ENCODE measurements around the gene SIPA1L3. TPM values are rescaled to one million over a fixed set of nuclear protein-coding genes. Genes with fewer than 3 reads are reported as not detected.
A peak's percentile ranks its signal among the peaks of the same experiment; 100 is the strongest.

The SIPA1L3 gene
- total and polyA plus RNA-seq, 2 experiments from 2014 or later: 15.7 to 54.1 TPM

DNA sequence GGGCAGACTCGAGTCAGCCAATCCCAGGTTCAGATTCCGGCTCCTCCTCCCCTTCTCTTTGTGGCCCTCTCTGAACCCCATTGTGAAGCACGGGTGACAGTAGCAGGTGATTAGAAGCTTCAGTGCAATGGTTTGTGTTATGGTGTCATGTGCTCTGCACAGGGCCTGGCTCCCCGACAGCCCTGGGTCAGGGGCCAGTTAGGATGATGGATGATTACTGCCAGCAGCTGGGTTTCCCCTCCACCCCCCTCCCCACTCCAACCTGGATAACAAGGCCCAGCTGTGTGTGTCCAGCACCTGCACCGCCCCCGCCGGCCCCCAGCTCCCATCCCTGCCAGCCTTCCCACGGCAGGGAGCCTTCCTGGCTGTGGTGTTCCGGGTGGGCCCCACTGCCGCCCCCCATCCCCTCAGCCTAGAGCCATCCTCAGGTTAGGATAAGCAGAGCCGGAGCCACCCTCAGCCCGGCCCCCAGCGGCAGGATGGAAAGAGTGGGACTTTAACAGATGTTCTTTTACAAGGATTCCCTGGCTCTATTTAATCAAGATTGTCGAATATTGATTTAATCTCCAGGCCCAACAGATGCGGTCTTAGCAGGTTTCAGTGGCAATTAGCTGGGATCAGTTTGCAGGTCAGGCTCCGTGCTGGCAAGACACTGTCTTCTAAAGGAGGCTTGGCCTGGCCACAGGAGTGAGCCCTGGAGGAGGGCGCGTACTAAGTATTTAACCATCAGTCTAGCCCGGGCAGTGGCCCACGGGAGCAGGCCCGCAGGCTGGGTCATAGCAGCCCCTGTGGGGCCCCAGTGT, 156.2 kb downstream of the SIPA1L3 start:
- Histone ChIP-seq H3K36me3 (ENCODE audit: insufficient read depth) (no peaks in the 10 kb centered on the region), H3F3A (replicated peaks; ENCODE audit: low read depth) (no peaks in the 10 kb centered on the region), H3K4me1 (ENCODE audit: insufficient read depth) (peaks cover 4% of the 10 kb centered on the region), H3K4me3 (no peak overlapping the region), H3K4me2 (no peak overlapping the region), H3K79me2 (replicated peaks; ENCODE audit: insufficient read depth) (peaks cover 26% of the 10 kb centered on the region), H3K27me3 (ENCODE audit: insufficient read depth) (no peaks in the 10 kb centered on the region), H3K27ac (ENCODE audit: low read depth) (peak overlapping the region; percentile 79; the same call in 1 of the 2 replicates), H2AFZ (no peak overlapping the region), H4K20me1 (replicated peaks; ENCODE audit: insufficient read depth) (peaks cover 10% of the 10 kb centered on the region; the same call in 1 of the 2 replicates), H3K9me2 (ENCODE audit: insufficient read depth) (no peaks in the 10 kb centered on the region)
- Mint-ChIP-seq H3K27ac (peak overlapping the region; percentile 70; the same call in 1 of the 2 replicates), H3K36me3 (ENCODE audit: low read depth) (no peaks in the 10 kb centered on the region), H3K4me1 (peaks cover 13% of the 10 kb centered on the region), H3K9me3 (no peaks in the 10 kb centered on the region), H3K4me3 (no peak overlapping the region), H3K27me3 (ENCODE audit: insufficient read depth, low read depth, poor library complexity) (peaks cover 6% of the 10 kb centered on the region)
- ATAC-seq (peak; percentile 58), DNase-seq (ENCODE audit: low spot score) (no peak)
- TF ChIP-seq ZNF114 (CRISPR knock-in tag; IDR thresholded peaks at IDR 0.05) (no peak), JUNB (IDR thresholded peaks at IDR 0.05; ENCODE audit: unreplicated experiment) (no peak), CREB1 (CRISPR knock-in tag; IDR thresholded peaks at IDR 0.05; ENCODE audit: low read depth) (no peak), ZNF331 (CRISPR knock-in tag; IDR thresholded peaks at IDR 0.05; ENCODE audit: low read depth) (no peak), REST (IDR thresholded peaks at IDR 0.05; ENCODE audit: unreplicated experiment) (no peak), EZH2 (IDR thresholded peaks at IDR 0.05; ENCODE audit: low read depth, unreplicated experiment) (no peak), STAT1 (IDR thresholded peaks at IDR 0.05; ENCODE audit: unreplicated experiment) (no peak), EZH2phosphoT487 (IDR thresholded peaks at IDR 0.05; ENCODE audit: unreplicated experiment) (no peak), POLR2AphosphoS5 (IDR thresholded peaks at IDR 0.05; ENCODE audit: low read depth) (no peak), ETS1 (IDR thresholded peaks at IDR 0.05) (no peak), NANOG (IDR thresholded peaks at IDR 0.05; ENCODE audit: borderline replicate concordance) (no peak), ZNF462 (CRISPR knock-in tag; IDR thresholded peaks at IDR 0.05) (no peak)
- TF ChIP-seq, protein P1, sequence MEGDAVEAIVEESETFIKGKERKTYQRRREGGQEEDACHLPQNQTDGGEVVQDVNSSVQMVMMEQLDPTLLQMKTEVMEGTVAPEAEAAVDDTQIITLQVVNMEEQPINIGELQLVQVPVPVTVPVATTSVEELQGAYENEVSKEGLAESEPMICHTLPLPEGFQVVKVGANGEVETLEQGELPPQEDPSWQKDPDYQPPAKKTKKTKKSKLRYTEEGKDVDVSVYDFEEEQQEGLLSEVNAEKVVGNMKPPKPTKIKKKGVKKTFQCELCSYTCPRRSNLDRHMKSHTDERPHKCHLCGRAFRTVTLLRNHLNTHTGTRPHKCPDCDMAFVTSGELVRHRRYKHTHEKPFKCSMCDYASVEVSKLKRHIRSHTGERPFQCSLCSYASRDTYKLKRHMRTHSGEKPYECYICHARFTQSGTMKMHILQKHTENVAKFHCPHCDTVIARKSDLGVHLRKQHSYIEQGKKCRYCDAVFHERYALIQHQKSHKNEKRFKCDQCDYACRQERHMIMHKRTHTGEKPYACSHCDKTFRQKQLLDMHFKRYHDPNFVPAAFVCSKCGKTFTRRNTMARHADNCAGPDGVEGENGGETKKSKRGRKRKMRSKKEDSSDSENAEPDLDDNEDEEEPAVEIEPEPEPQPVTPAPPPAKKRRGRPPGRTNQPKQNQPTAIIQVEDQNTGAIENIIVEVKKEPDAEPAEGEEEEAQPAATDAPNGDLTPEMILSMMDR (conservative IDR thresholded peaks at IDR 0.05; ENCODE audit: low read depth in 2 of 2): no peak

All from GM23338 (cell line).